ENCODE data around the gene PRTFDC1.

The PRTFDC1 gene

DNA sequence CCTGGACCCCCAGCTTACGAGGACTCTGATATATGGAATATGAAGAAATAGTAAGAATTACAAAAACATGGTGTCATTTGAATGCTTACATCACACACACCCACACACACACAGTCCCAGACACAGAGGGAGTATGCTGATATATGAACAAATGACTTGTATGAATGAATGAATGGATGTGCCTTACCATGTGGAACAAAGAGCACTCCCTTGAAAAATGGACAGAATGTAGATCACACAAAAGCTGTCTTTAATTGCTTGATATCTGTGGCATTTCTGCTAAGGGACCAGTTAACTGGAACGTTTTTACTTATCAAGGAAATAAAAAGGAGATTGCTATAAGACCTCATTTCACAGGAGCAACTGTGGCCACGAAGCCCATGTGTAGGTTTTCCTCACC lies 46.0 kb downstream of the PRTFDC1 start:
- TF ChIP-seq, protein P1, sequence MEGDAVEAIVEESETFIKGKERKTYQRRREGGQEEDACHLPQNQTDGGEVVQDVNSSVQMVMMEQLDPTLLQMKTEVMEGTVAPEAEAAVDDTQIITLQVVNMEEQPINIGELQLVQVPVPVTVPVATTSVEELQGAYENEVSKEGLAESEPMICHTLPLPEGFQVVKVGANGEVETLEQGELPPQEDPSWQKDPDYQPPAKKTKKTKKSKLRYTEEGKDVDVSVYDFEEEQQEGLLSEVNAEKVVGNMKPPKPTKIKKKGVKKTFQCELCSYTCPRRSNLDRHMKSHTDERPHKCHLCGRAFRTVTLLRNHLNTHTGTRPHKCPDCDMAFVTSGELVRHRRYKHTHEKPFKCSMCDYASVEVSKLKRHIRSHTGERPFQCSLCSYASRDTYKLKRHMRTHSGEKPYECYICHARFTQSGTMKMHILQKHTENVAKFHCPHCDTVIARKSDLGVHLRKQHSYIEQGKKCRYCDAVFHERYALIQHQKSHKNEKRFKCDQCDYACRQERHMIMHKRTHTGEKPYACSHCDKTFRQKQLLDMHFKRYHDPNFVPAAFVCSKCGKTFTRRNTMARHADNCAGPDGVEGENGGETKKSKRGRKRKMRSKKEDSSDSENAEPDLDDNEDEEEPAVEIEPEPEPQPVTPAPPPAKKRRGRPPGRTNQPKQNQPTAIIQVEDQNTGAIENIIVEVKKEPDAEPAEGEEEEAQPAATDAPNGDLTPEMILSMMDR (IDR thresholded peaks at IDR 0.05; ENCODE audit: insufficient read depth, low read depth, low read length, missing control alignments) = no peak
- DNase-seq (ENCODE audit: low read depth) = no peak
- no peak overlapping the region for H3K4me3 ChIP-seq (ENCODE audit: low read depth, low read length)

DNA sequence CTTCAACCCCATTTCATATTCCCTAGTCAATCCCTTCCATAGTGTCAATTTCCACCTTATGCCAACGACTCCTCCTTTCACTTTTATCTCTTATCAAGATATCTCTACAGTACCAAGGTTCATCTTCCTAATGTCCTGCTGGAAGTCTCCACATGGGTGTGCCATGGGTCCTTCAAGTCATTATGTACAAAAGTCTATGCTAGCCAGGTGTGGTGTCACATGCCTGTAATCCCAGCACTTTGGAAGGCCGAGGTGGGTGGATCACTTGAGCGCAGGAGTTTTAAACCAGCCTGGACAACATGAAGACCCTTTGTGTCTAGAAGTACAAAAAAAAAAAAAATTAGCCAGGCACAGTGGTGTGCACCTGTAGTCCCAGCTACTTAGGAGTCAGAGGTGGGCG lies 47.6 kb downstream of the PRTFDC1 start:
- TF ChIP-seq, protein P1 (IDR thresholded peaks at IDR 0.05; ENCODE audit: insufficient read depth, low read depth, low read length, missing control alignments) = no peak
- no peak for DNase-seq (ENCODE audit: low read depth)
- no peak overlapping the region for H3K4me3 ChIP-seq (ENCODE audit: low read depth, low read length)

DNA sequence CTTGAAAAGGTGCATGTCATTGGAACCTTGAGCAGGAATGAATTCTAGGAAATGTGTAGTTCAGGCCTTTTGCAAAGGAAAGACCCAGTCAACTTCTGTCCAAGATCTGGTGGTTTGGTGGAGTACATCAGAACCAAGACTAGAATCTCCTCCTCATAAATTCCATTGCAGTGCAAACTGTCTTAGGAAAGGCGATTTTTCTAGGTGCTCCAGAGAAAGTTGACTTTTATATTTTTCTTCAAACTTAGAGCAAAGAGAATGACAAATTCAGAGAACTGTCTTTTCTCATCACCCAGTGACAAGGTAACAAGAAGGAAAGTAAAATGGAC lies 50.0 kb downstream of the PRTFDC1 start:
- no peak overlapping the region for H3K4me3 ChIP-seq (ENCODE audit: low read depth, low read length)
- DNase-seq (ENCODE audit: low read depth) = no peak
- TF ChIP-seq, protein P1 (IDR thresholded peaks at IDR 0.05; ENCODE audit: insufficient read depth, low read depth, low read length, missing control alignments) = no peak

DNA sequence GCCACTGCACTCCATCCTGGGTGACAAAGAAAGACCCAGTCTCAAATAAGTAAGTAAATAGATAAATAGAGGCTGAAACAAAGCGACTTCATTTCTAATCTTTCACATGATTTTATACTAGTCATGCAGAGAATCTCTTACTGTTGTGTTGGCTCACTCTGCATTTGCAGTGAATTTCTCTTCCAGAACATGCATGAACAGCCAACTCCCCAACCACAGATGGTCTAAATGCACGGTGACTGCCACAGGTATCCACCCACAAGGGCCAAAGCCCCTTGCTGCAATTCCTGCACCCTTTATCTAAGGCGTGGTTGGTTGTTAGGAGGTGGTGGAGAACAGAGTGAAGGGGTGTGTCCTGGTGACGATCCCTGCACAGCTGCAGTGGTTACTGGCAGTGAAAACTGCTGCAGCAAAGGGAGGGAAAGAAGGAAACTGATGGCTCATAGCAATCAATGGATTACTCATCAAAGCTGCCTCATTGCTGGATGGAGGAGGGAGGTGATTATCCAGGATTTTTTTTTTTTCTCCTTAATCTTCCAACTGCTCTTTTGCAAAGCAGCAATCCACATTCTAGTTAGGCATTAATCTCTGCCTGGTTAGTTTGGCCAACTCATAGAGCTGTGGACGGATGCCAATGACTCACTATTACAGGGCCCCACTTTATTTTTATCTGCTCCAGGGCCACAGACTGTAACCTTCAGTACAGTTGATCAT lies 50.6 kb downstream of the PRTFDC1 start:
- TF ChIP-seq, protein P1 (IDR thresholded peaks at IDR 0.05; ENCODE audit: insufficient read depth, low read depth, low read length, missing control alignments) = no peak
- no peak overlapping the region for H3K4me3 ChIP-seq (ENCODE audit: low read depth, low read length)
- peak; percentile 45 for DNase-seq (ENCODE audit: low read depth)

DNA sequence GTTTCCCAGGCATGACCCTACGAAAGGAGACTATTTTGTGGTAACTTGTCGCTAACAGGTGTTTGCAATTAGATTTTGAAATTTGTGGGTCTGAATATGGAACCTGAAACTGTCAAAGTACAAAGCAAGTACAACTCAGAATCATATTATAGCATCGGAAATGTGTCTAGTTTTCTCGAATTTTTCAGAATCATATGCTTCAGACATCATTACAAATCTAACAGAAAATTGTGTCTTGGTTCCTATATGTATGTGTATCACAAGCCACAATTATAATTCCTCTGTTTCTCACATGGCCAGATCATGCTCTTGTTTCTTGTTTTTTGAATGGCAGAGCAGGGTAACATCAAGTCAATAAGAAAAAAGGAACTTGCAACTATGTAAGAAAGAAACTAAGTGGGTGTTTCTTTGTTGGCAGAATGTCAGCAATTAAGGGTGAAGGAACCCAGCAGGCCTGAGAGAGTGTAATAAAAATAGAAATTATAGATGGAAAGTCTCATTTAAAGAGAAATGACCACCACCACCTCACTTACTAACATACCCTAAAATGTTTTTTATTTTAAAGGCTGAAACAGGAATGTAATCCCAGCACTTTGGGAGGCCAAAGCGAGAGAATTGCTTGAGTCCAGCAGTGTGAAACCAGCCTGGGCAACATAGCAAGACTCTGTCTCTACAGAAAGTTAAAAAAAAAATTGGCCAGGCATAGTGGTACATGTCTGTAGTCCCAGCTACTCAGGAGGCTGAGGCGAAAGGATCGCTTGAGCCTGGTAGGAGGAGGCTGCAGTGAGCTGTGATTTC lies 51.3 kb downstream of the PRTFDC1 start:
- DNase-seq (ENCODE audit: low read depth) = peak; percentile 82
- TF ChIP-seq, protein P1 (IDR thresholded peaks at IDR 0.05; ENCODE audit: insufficient read depth, low read depth, low read length, missing control alignments) = no peak
- H3K4me3 ChIP-seq (ENCODE audit: low read depth, low read length) = peak overlapping the region; percentile 31; the same call in 1 of the 2 replicates

DNA sequence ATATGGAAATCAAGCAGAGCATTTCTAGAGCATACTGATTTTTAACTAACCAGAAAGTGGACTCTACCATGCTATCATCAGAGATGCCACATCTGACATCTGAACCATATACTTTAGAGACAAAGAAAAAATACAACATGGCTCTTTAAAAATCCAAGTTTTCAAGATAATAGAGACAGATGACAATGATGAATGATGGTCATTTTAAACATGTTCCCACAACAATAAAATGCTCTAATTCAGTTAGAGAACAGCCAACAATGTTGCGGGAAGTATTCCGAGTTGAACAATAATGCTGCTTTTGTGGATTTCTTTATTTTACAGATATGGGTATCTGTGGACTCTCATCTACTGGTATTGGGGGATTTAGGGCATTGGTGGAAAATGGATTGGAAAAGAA lies 52.8 kb downstream of the PRTFDC1 start:
- TF ChIP-seq, protein P1 (IDR thresholded peaks at IDR 0.05; ENCODE audit: insufficient read depth, low read depth, low read length, missing control alignments) = no peak
- no peak overlapping the region for H3K4me3 ChIP-seq (ENCODE audit: low read depth, low read length)
- DNase-seq (ENCODE audit: low read depth) = no peak

All from GM12865 (cell line).